Left lung (tissue), 10 donors: ENCODE measurements around the gene NFIA. TPM values are rescaled to one million over a fixed set of nuclear protein-coding genes. Genes with fewer than 3 reads are reported as not detected.

Experiments used
- ATAC-seq: fragments of 200-7000 bp; cut with Tn5 transposase; one replicate; pipeline ENCODE4 v1.9.1; 2020; ENCODE audit warnings: moderate library complexity
- DNase-seq, 4 donors: peaks; one replicate each; pipeline ENCODE4 v3.0.0-alpha.2; 2013 to 2020
- H3K27ac ChIP-seq, 2 donors: fragments of 200-600 bp; sonication (generic) in 1 of 2; one replicate each; pipeline versions ENCODE4 v1.5.0 to v1.8.0; 2020 to 2021
- H3K27me3 ChIP-seq, 2 donors: fragments of 200-600 bp; sonication (generic) in 1 of 2; one replicate each; pipeline versions ENCODE4 v1.5.0 to v1.8.0; 2020 to 2021
- H3K36me3 ChIP-seq, 2 donors: fragments of 200-600 bp; sonication (generic) in 1 of 2; one replicate each; pipeline versions ENCODE4 v1.5.0 to v1.8.0; 2020 to 2021
- H3K4me1 ChIP-seq, 2 donors: fragments of 200-600 bp; one replicate each; pipeline ENCODE4 v1.8.0; 2021
- H3K4me3 ChIP-seq, 2 donors: fragments of 200-600 bp; sonication (generic) in 1 of 2; one replicate each; pipeline versions ENCODE4 v1.5.0 to v1.8.0; 2020 to 2021; ENCODE audit warnings: mild to moderate bottlenecking in 1 of 2
- H3K9me3 ChIP-seq, 2 donors: fragments of 200-600 bp; sonication (generic) in 1 of 2; one replicate each; pipeline versions ENCODE4 v1.5.0 to v1.8.0; 2020 to 2021
- CTCF ChIP-seq, 2 donors: fragments of 200-600 bp; sonication (generic) in 1 of 2; IDR thresholded peaks; one replicate each; pipeline versions ENCODE4 v1.5.0 to v1.8.0; 2021; ENCODE audit warnings: antibody characterized with exemption in 2 of 2
- intact Hi-C, 2 donors: fragments of 100-400 bp; cut with DNase I; formaldehyde crosslinking; loops; one replicate each; pipeline versions ENCODE4 v1.11.2 to v1.14.2; 2022
- polyA plus RNA-seq, 6 donors: library from polyadenylated mRNA; unstranded; fragments of 120-200 nt; gene quantifications; one replicate each; pipeline ENCODE4 v1.2.1, GENCODE V29; 2013; ENCODE audit not compliant: insufficient read length in 6 of 6
- total RNA-seq, 2 donors: library from RNA; stranded (reverse); fragmentation: NEBNext Ultra II Directional; extraction: Animal tissue kit (Norgen Biotek cat#: 25700); gene quantifications; one replicate each; pipeline ENCODE4 v1.2.1, GENCODE V29; 2021
- donor health status: DM: no; HTN: yes; CAD: no.
- donor health status: DM: no; HTN: no; CAD: no.

The NFIA gene
- total and polyA plus RNA-seq, 8 donors = 30.4 to 60.7 (median 37.6) TPM

- Histone ChIP-seq H3K4me3 (no peak overlapping the region), H3K36me3 (no peaks in the 10 kb centered on the region), H3K27me3 (no peaks in the 10 kb centered on the region), H3K9me3 (no peaks in the 10 kb centered on the region), H3K27ac (no peak overlapping the region), H3K4me1 (no peaks in the 10 kb centered on the region)
- TF ChIP-seq CTCF (IDR thresholded peaks at IDR 0.05) = no peak
- intact Hi-C loops = no loop called here
- DNase-seq = no peak
- no peak for ATAC-seq
Observed at GRCh38 chr1:61474963-61475362, 392.6 kb downstream of the NFIA start.

GRCh38 chr1:61477301-61477700 lies 394.9 kb downstream of the NFIA start:
- no peaks in the 10 kb centered on the region for H3K4me1 ChIP-seq
- H3K9me3 ChIP-seq = no peaks in the 10 kb centered on the region
- no peaks in the 10 kb centered on the region for H3K36me3 ChIP-seq
- DNase-seq = no peak
- TF ChIP-seq CTCF (IDR thresholded peaks at IDR 0.05) = no peak
- H3K27ac ChIP-seq = no peak overlapping the region
- H3K27me3 ChIP-seq = no peaks in the 10 kb centered on the region
- intact Hi-C loops = no loop called here
- ATAC-seq = no peak
- H3K4me3 ChIP-seq = no peak overlapping the region

GRCh38 chr1:61480273-61480935 lies 398.0 kb downstream of the NFIA start:
- DNase-seq = no peak
- ATAC-seq = no peak
- no peaks in the 10 kb centered on the region for H3K36me3 ChIP-seq
- intact Hi-C loops = no loop called here
- H3K27ac ChIP-seq = no peak overlapping the region
- no peaks in the 10 kb centered on the region for H3K27me3 ChIP-seq
- H3K9me3 ChIP-seq = no peaks in the 10 kb centered on the region
- H3K4me1 ChIP-seq = no peaks in the 10 kb centered on the region
- TF ChIP-seq CTCF (IDR thresholded peaks at IDR 0.05) = no peak
- H3K4me3 ChIP-seq = no peak overlapping the region

GRCh38 chr1:61481315-61481715 lies 399.0 kb downstream of the NFIA start:
- Histone ChIP-seq H3K27ac (no peak overlapping the region), H3K36me3 (no peaks in the 10 kb centered on the region), H3K4me1 (no peaks in the 10 kb centered on the region), H3K4me3 (no peak overlapping the region), H3K27me3 (no peaks in the 10 kb centered on the region), H3K9me3 (no peaks in the 10 kb centered on the region)
- TF ChIP-seq CTCF (IDR thresholded peaks at IDR 0.05) = no peak
- intact Hi-C loops = no loop called here
- DNase-seq (no peak), ATAC-seq (no peak)

- Histone ChIP-seq H3K4me1 (no peaks in the 10 kb centered on the region), H3K4me3 (no peak overlapping the region), H3K27ac (no peak overlapping the region), H3K36me3 (no peaks in the 10 kb centered on the region), H3K9me3 (no peaks in the 10 kb centered on the region), H3K27me3 (no peaks in the 10 kb centered on the region)
- intact Hi-C loops = no loop called here
- no peak for DNase-seq
- no peak for ATAC-seq
- no peak for TF ChIP-seq CTCF (IDR thresholded peaks at IDR 0.05)
Observed at GRCh38 chr1:61482170-61482734, 399.9 kb downstream of the NFIA start.
